MM.1S (cell line): ENCODE results near the gene SYT9.
A peak's percentile ranks its signal among the peaks of the same experiment; 100 is the strongest.

ENCODE experiments used
- DNase-seq: peaks from one replicate; pipeline ENCODE4 v3.0.0-alpha.2; 2015
- H2AFZ ChIP-seq: fragments of 300-600 bp; sonication (generic); 2 replicates; pipeline ENCODE4 v1.6.0; 2016; ENCODE audit warnings: antibody characterized with exemption, low read length
- H3F3A ChIP-seq: fragments of 300-600 bp; sonication (generic); 2 replicates; pipeline ENCODE4 v1.6.1; 2016; ENCODE audit warnings: mild to moderate bottlenecking, antibody characterized with exemption, low read length, moderate library complexity, mixed read lengths; ENCODE audit not compliant: insufficient read depth
- H3K27ac ChIP-seq: fragments of 300-600 bp; sonication (generic); 2 replicates; pipeline ENCODE4 v1.5.1; 2016; ENCODE audit warnings: mild to moderate bottlenecking, low read length
- H3K27me3 ChIP-seq: fragments of 300-600 bp; sonication (generic); replicated peaks from 2 replicates; pipeline ENCODE4 v1.6.0; 2016; ENCODE audit warnings: low read length; ENCODE audit not compliant: insufficient read depth
- H3K36me3 ChIP-seq: fragments of 300-600 bp; sonication (generic); replicated peaks from 2 replicates; pipeline ENCODE4 v1.6.1; 2016; ENCODE audit warnings: mild to moderate bottlenecking, low read length, mixed read lengths; ENCODE audit not compliant: insufficient read depth
- H3K4me1 ChIP-seq: fragments of 300-600 bp; sonication (generic); 2 replicates; pipeline ENCODE4 v1.6.1; 2016; ENCODE audit warnings: low read length, mixed read lengths
- H3K4me2 ChIP-seq: fragments of 300-600 bp; sonication (generic); 2 replicates; pipeline ENCODE4 v1.6.0; 2016; ENCODE audit warnings: low read depth, low read length
- H3K4me3 ChIP-seq: fragments of 300-600 bp; sonication (generic); 2 replicates; pipeline ENCODE4 v1.5.1; 2016; ENCODE audit warnings: low read length, mixed read lengths
- H3K79me2 ChIP-seq: fragments of 300-600 bp; sonication (generic); 2 replicates; pipeline ENCODE4 v1.6.1; 2016; ENCODE audit warnings: mixed run types, low read length, mixed read lengths
- H3K9ac ChIP-seq: fragments of 300-600 bp; sonication (generic); 2 replicates; pipeline ENCODE4 v1.6.1; 2016; ENCODE audit warnings: low read length, mixed read lengths
- H3K9me2 ChIP-seq: fragments of 300-600 bp; sonication (generic); replicated peaks from 2 replicates; pipeline ENCODE4 v1.6.1; 2016; ENCODE audit warnings: mild to moderate bottlenecking, low read length, mixed read lengths; ENCODE audit not compliant: insufficient read depth
- H3K9me3 ChIP-seq: fragments of 300-600 bp; sonication (generic); replicated peaks from 2 replicates; pipeline ENCODE4 v1.6.1; 2016; ENCODE audit warnings: mild to moderate bottlenecking, low read length, mixed read lengths; ENCODE audit not compliant: insufficient read depth
- H4K20me1 ChIP-seq: fragments of 300-600 bp; sonication (generic); 2 replicates; pipeline ENCODE4 v1.6.1; 2016; ENCODE audit warnings: mild to moderate bottlenecking, low read length, moderate library complexity, mixed read lengths; ENCODE audit not compliant: insufficient read depth
- EZH2 ChIP-seq: fragments of 300-600 bp; sonication (generic); optimal IDR thresholded peaks from 2 replicates; pipeline ENCODE3; 2017; ENCODE audit warnings: low read depth, mild to moderate bottlenecking, antibody characterized with exemption, low read length, mixed read lengths
- EZH2phosphoT487 ChIP-seq: fragments of 300-600 bp; sonication (generic); IDR thresholded peaks from 2 replicates; pipeline ENCODE4 v1.6.1; 2018; ENCODE audit warnings: antibody characterized with exemption, low read length
- TF ChIP-seq, protein P1 (sequence below): fragments of 300-600 bp; sonication (generic); IDR thresholded peaks from 2 replicates; pipeline ENCODE4 v1.5.1; 2016; ENCODE audit warnings: antibody characterized with exemption, low read length, mixed read lengths

The SYT9 gene

DNA sequence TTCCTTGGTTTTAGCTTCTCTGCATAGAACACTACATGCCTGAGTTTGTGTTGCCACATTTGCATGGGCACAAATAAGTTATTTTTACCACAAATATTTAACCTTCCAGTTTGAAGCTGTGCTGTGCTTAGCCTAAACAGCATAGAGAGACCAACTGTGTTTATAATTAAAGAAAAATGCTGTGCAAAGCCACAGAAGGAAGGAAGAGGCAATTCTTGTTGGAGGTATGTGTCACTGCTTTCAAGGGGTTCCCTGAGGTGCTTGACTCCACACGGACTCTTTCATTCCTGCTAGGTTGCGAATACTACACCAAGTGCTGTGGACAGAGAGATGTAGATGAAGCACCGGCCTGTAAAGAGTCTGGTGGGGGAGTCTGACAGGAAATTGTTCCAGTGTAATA lies 186.0 kb downstream of the SYT9 start:
- H3K9ac ChIP-seq, result no peak overlapping the region
- H3K27me3 ChIP-seq, result no peaks in the 10 kb centered on the region
- no peak overlapping the region for H2AFZ ChIP-seq
- H4K20me1 ChIP-seq, result no peaks in the 10 kb centered on the region
- TF ChIP-seq, protein P1, sequence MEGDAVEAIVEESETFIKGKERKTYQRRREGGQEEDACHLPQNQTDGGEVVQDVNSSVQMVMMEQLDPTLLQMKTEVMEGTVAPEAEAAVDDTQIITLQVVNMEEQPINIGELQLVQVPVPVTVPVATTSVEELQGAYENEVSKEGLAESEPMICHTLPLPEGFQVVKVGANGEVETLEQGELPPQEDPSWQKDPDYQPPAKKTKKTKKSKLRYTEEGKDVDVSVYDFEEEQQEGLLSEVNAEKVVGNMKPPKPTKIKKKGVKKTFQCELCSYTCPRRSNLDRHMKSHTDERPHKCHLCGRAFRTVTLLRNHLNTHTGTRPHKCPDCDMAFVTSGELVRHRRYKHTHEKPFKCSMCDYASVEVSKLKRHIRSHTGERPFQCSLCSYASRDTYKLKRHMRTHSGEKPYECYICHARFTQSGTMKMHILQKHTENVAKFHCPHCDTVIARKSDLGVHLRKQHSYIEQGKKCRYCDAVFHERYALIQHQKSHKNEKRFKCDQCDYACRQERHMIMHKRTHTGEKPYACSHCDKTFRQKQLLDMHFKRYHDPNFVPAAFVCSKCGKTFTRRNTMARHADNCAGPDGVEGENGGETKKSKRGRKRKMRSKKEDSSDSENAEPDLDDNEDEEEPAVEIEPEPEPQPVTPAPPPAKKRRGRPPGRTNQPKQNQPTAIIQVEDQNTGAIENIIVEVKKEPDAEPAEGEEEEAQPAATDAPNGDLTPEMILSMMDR, result no peak
- TF ChIP-seq EZH2phosphoT487 (no peak), EZH2 (no peak)
- no peak overlapping the region for H3K27ac ChIP-seq
- no peaks in the 10 kb centered on the region for H3K36me3 ChIP-seq
- no peaks in the 10 kb centered on the region for H3K79me2 ChIP-seq
- no peaks in the 10 kb centered on the region for H3K9me3 ChIP-seq
- H3K9me2 ChIP-seq, result no peaks in the 10 kb centered on the region
- no peak overlapping the region for H3K4me3 ChIP-seq
- no peaks in the 10 kb centered on the region for H3K4me1 ChIP-seq
- H3F3A ChIP-seq, result no peaks in the 10 kb centered on the region
- no peak for DNase-seq
- H3K4me2 ChIP-seq, result no peak overlapping the region

DNA sequence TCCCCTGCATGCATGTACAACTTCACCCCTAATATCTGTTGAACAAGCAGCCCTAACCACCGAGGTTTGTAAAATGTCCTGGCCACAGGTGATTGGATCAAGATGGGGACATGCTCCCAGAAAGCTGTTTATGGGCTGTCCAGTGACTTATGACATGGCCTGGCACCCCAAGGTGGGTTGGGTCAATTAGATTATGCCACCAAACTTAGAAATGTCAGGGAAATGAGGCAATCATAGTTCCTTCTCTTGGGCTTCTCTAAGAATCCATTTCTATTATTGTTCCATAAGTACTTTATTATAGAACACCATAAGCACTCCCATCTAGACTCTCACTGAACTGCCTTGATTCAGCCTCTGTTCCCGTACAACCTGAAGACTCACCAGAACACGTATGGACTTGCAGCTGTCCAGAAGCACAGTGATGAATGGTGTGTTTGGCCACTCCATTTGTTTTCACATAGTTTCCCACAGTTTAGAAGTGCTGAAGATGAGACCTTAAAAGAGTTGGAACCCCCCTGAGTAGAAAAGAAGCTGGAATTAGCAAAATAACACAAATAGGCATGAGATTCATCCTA lies 188.1 kb downstream of the SYT9 start:
- Histone ChIP-seq H3K36me3 (no peaks in the 10 kb centered on the region), H3K4me2 (no peak overlapping the region), H2AFZ (no peak overlapping the region), H3F3A (no peaks in the 10 kb centered on the region), H3K4me3 (no peak overlapping the region), H3K9ac (no peak overlapping the region), H3K79me2 (no peaks in the 10 kb centered on the region), H3K4me1 (no peaks in the 10 kb centered on the region), H3K9me2 (no peaks in the 10 kb centered on the region), H3K27me3 (no peaks in the 10 kb centered on the region), H3K27ac (no peak overlapping the region), H3K9me3 (no peaks in the 10 kb centered on the region), H4K20me1 (no peaks in the 10 kb centered on the region)
- TF ChIP-seq, protein P1, result no peak
- TF ChIP-seq EZH2phosphoT487 (no peak), EZH2 (no peak)
- no peak for DNase-seq

GRCh38 chr11:7442588-7443215 lies 191.0 kb downstream of the SYT9 start:
- TF ChIP-seq, protein P1, result peak; percentile 90
- no peak for TF ChIP-seq EZH2phosphoT487
- H3K9me3 ChIP-seq, result no peaks in the 10 kb centered on the region
- no peak overlapping the region for H3K9ac ChIP-seq
- no peaks in the 10 kb centered on the region for H3F3A ChIP-seq
- no peak overlapping the region for H2AFZ ChIP-seq
- no peak overlapping the region for H3K4me2 ChIP-seq
- DNase-seq, result peak; percentile 74
- no peak overlapping the region for H3K27ac ChIP-seq
- H3K4me1 ChIP-seq, result no peaks in the 10 kb centered on the region
- H3K9me2 ChIP-seq, result no peaks in the 10 kb centered on the region
- no peaks in the 10 kb centered on the region for H4K20me1 ChIP-seq
- H3K79me2 ChIP-seq, result no peaks in the 10 kb centered on the region
- H3K4me3 ChIP-seq, result no peak overlapping the region
- no peaks in the 10 kb centered on the region for H3K36me3 ChIP-seq
- no peaks in the 10 kb centered on the region for H3K27me3 ChIP-seq
